GM19240 (cell line): ENCODE data around the gene SNX3.

Experiments used
- DNase-seq: peaks from one replicate; pipeline ENCODE4 v3.0.0; 2011; ENCODE audit warnings: low spot score; ENCODE audit not compliant: insufficient read length

Gene SNX3

DNA sequence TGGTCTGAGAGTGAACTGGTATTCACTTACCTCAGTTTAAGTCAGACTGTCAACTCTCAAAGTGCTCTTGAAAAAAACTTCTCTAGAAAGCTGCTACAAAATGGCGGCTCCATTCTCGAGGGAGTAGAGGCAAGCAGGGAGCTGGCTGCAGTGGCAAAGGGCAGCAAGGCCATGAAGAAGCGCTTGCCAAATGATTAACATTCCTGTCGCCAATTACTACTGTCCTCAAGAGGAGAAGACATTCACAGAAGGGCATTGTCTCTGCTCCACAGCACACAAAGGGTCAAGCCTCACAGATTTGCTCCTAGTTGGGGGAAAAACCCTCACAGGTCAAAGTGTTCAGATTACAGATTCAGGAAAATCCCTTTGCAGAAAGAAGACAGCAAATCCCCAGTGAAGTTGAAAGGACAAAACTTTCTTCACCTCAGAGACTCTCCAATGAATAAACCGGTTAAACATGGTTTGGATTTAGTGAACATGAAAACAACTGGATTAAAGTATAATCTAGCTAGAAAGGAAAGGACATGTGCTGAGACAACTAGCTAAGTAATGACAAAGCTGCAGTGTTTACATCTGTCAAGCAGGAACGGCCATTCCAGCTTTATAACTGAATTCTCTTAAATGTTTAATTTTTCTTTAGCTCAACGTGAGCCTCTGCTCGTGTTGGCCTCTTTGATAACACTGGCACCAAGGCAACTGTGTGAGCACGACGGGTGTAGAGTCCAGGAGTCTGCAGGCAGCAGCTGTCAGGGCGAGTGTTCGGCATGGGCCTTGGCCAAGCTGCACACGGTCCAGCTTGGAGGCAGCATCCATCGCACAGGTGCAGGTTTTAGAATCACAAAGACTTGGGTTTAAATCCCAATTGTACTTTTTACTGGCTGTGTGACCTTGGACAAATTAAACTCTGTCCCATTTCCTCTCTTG, 57.4 kb downstream of the SNX3 start:
- no peak for DNase-seq

DNA sequence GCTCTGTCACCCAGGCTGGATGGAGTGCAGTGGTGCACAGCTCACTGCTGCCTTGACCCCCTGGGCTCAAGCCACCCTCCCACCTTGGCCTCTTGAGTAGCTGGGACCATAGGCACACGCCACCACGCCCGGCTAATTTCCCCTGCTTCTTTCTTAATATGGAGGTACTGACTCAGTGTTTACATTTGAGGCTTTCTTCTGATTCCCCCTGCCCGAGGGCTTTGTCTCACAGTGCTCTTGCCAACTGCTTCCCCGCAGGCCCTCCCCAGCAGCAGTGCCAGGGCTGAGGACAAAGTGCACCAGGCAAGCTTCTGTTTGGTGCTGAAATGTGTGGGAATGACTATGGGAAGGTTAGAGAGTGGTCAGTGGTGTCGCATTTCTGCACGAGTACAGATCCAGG, 60.2 kb downstream of the SNX3 start:
- DNase-seq, result no peak

DNA sequence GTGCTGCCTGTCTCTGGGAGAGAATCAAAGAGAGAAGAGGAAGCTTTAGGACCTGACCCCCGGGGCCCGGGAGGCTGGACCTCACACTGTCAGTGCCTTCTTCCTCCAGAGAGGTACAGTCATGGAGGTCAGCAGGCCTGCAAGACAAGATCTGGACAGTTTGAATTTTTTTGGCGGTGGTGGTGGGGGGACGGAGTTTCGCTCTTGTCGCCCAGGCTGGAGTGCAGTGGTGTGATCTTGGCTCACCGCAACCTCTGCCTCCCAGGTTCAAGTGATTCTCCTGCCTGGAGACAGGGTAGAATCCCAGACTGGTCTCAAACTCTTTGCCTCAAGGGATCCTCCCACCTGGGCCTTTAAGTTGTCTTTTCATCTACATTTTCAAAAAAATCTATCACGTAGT, 60.7 kb downstream of the SNX3 start:
- no peak for DNase-seq

DNA sequence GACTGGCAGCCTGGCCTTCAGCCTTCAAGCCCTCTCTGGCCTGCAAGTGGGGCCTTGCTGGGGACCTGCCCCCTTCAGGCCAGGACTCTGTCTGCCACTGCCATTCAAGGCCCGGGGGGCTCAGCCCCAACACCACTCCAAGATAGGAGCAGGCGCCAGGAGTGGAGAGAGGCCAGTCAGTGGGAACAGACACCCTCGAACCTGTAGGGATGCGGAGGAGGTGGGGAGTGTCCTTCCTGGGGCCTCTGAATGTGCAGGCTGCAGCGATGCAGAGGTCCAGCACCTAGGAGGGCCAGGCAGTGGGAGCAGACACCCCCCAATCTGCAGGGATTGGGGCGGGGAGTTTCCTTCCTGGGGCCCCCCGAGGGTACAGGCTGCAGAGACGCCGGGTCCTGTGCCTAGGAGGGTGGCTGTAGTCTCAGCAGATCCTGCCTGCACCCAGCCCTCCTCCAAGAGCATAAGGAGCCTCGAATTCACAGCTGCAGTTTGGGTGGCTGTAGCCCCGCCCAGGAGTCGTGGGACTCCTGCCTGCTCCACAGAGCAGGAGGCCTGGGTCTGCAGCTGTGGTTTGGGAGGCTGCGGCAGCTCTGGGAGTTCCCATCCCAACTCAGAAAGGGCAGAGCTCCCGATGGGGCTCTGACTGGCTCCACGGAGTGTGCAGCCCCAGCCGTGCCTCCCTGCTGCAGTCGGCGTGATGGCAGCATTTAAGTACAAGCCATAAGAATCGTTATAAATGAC, 61.9 kb downstream of the SNX3 start:
- DNase-seq, result no peak

DNA sequence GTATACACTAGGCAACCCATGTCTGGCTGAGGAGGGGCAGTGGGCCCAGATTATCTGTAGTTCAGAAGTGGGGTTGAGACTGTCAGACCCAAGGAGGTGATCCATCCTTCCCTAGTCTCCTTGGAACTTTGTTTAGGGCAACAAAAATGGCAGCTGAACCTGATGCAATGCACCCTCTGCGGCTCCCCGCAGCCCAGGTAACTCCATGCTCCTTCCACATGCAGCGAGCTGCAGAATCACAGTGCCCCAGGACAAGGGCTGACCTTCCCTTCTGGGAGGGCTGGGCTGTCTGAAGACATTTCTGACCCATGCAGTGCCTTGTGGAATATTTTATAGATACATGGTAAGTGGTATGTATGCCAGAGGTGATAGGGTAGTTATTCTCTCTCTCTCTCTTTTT, 65.6 kb downstream of the SNX3 start:
- DNase-seq, result no peak

DNA sequence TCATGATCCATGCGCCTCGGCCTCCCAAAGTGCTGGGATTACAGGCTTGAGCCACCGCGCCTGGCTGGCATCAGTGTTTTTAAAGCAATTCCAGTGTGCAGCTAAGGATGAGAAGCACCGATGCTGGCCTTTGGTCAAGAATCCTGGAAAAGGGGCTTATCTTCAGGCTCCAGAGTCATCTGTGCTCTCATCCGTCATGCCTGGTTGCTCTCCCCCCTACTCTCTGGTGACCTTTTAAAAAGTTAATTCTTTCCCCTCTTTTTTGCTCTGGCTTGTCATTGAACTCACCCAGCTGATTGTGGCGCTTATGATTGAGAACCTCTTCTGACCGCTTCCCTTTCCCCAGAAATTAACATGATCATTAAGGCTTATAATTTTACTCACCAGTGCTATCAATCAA, 66.3 kb downstream of the SNX3 start:
- no peak for DNase-seq

DNA sequence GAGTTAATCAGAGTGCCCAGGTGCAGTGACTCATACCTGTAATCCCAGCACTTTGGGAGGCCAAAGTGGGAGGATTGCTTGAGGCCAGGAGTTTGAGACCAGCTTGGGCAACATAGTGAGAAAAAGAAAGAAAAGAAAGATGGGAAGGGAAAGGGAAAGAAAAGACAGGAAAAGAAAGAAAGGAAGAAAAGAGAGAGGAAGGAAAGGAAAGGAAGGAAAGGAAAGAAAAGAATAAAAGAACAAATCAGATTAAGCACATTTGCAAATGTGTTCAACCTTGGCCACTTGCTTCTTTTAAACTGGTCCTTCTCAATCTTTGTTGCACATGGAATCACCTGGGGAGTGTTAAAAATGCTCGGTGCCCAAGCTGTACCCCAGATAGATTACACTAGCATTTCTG, 67.0 kb downstream of the SNX3 start:
- DNase-seq, result no peak

DNA sequence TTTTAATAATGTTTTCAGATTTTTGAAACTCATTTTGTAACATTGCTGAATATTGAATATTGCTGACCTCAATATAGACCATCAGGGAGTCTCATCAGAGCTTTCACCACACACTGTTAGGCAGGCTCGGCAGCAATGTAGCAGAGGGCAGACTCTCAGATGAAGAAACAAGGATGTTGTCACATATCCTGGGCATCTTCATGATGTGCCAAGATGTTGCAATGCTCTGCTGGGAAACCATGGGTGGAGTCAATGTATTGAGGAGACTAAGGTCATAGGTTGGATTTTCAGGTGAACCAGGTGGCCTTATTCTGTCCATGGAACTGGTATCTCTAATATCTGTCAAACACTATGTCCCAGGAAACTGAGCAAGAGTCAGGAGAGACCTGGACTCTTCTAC, 67.7 kb downstream of the SNX3 start:
- no peak for DNase-seq

DNA sequence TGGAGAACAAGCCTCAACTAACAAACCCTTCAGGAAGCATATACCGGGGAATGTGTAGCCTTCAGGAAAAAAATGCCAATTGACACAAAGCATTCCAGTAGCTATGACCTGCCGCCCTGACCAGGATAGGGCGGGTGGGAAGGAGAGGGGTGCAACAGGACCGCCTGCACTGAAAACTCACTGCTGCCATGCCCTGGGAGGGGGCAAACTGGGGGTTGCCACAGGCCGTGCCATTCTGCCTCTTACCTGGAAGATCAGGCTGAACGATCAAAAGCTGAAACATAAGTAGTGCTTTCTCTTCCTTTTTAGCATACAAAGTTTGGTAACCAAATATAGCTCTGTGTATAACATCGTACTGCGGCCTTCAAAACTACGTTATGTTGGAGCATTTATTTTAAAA, 73.3 kb downstream of the SNX3 start:
- no peak for DNase-seq

DNA sequence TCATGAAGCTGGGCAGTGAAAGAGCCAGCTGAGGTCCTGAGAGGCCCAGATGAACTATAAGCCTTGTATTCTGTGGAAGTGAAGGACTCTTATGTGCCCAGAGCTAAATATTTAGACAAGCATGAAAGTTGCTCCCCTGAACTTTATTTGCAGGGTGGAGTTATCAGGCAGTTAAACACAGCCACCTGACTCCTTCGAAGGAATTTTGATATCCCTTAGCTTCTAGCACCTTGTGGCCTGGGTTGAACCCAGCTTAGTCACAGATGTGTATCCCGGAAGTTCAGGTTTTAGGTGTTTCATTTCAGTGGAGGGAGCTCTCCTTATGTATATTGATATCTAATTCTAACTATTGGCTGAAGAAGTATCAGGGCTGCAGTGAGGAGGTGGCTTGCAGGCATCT, 74.6 kb downstream of the SNX3 start:
- no peak for DNase-seq

DNA sequence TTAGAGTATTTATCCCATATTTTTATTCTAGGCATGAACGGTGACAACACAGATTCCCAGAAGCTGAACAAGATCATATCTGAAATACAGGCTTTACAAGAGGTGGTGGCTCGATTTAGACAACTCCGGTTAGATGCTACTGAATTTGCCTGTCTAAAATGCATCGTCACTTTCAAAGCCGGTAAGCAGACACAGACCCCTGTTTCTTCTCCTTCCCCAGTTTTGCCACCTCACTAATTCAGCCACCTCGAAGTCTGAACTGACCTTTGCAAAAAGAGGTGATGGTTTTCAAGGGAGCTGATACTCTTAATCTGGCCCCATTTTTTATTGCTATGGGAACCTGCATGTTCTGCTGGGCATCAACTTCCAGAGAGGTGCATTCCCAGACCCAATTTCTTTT, 80.1 kb downstream of the SNX3 start:
- no peak for DNase-seq

DNA sequence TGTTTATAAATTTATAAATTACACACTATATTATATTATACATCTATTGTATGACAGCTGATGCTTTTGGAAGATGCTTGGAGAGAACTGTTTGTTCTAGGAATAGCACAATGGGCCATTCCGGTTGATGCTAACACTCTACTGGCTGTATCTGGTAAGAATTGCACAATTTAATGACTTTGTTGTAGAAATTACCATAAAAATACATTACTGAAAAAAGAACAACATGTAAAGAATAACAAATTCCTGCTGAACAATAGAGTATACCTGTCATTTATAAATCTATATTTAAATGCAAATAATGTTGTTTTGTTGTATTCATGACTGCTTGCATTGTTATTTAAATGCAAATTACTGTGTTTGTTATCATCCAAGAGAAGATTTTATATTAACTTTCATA, 80.6 kb downstream of the SNX3 start:
- DNase-seq, result no peak

DNA sequence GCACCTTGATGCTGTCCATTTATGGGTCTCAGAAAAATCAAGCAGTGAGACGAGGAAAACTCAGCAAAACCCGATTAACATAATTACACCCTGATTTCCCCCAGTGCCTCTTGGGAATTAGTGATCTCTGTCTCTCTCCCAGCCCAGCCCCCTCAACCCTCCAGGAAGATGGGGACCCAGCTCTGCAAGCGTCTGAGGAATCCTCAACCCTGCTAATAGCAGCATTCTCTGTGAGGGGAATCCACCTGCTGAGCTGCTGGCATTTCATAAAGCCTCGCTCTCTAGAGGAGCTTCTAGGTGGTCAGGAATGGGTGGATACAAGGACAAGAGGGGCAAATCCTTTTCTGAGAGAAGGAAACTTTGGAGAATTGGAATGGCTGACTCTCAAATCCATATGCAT, 81.1 kb downstream of the SNX3 start:
- DNase-seq, result no peak

DNA sequence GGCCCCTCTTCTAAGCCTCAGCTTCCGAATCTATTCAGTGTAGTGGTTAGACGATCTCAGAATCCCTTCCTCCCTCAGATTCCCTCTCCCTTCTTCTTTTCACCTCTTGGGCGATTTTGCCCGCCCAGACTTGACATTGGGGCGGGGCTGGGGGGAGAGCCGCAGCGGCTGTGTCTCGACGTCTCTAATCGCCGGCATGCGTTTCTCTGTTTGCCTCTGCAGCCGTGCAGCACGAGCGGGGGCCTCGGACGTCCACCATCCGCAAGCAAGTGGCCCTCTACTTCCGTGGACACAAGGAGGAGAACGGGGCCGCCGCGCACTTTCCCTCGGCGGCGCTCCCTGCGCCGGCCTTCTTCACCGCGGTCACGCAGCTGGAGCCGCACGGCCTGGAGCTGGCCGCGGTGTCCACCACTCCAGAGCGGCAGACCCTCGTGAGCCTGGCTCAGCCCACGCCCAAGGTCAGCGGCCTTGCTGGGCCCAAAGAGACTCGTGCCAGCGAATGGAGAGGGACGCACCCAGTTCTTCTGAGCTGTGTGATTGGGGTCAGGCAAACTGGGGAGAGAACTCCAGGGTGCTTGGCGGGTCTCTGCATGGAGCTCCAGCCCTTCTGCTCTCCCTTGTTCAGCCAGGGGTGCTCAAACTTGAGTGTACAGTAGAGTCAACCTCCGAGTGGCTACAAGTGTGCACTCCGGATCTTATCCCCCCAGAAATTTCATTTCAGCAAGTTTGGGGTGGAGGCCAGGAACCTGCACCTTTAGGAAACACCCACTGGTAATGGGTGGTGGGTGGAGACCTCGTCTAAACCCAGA, 84.4 kb downstream of the SNX3 start:
- no peak for DNase-seq

DNA sequence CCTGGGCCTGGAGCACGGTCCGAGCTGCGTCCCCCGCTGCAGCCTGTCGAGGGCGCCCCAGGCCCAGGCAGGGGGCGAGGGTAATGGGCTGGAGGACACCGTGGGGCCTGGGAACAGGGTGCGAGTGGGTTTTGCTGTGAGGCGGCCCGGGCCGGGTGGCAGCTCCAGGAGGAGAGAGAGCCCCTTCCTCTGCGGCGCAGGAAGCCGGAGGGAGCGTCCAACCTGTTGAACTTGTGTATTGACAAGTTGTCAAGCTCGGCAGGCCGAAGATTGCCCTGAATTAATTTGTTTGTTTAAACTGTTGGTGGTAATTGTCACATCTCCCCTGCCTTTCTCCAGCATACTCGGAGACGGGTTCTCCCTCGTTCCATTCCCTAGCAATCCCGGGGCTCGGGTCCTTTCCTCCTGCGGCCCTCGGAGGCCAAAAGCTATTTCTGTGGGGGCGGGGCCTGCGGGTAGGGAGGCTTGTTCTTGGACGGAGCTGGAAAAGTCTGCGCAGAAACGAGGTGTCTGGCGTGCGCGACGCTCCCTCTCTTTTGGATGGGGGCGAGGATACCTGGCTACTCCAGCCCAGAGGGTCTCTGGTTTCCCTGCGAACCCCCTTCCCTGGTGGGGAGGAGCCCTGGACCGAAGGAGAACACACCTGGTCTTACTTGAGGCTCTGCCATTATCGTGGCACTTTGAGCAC, 85.1 kb downstream of the SNX3 start:
- no peak for DNase-seq

DNA sequence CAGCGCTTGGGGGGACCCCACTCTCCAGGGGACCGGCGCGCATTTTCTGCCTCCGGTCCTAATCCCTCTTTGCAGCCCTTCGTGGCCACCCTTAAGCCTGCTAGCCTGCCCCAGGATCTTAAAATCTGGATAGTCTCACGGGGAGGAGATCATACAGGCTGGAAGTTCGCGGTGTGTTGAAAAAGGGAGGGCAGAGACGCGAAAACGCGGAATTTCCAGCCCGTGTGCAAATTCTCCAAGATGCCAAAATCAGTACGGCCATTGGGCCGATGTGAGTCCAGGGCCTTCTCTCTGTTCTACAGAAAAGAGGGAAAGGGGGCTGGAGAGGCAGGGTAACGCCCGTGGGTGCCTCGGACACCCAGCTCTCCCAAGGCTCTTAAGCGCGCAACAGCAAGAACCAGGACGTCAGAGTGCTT, 85.7 kb downstream of the SNX3 start:
- DNase-seq, result no peak

DNA sequence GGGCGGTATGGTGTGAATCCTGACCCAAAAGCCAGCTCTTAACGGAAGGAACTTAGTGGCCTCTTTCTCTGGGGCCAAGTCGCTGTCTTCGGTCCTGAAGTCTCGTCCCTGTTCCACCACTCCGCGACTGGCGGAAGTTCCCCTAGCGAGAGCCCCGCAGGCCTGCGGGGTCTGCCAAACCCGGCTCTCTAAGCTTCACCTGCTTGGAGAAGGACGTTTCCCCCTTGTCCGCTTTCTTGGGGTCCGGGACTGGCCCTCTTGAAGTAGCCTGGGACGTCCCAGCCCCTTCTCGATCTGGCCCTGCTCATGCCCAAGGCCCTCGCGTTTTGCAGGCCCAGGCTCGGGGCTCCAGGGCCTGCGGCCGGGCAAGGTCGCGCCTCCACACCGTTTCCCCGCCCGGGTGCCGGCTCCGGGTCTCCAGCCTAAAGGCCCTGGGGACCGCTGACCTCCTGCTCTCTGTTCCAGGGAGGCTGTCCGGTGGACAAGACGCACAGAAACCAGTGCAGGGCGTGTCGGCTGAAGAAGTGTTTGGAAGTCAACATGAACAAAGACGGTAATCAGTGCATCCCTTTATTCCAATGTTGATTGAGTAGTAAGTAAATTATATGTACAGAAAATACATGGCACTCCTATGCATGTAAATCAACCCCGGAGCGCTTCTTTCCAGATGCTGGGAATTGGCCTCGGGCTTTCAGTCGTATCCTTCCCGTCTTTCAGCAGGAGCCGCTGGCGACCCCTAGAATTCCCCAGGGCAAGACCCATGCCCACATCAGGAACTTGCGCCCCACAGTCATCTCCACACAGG, 86.3 kb downstream of the SNX3 start:
- no peak for DNase-seq

DNA sequence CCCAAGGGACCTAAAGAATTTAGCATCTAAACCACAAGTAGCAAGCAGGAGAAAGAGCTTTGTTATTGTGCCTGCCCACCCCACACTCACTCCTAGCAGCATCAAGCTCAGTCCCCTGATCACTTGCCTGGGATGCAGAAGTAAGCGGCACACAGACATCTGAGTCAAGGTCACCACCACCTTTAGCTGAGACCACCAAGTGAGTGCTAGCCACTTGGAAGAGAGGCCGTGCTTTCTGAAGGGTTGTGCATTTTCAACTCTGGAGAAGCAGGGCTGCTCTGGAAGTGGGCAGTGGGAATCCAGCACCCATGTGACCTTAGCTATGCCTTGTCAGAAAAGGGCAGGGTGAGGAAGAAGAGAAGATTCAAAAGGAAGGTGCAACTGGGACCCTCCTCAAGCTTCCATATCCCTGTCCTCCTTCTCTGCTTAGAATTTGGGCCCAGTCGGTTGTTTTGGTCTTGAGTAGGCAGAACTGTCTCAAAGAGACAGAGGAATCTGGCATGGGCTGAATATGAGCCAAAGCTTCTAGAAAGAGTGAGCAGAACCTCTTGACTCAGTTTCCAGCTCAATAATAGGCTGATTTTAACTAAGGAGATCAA, 88.8 kb downstream of the SNX3 start:
- no peak for DNase-seq

DNA sequence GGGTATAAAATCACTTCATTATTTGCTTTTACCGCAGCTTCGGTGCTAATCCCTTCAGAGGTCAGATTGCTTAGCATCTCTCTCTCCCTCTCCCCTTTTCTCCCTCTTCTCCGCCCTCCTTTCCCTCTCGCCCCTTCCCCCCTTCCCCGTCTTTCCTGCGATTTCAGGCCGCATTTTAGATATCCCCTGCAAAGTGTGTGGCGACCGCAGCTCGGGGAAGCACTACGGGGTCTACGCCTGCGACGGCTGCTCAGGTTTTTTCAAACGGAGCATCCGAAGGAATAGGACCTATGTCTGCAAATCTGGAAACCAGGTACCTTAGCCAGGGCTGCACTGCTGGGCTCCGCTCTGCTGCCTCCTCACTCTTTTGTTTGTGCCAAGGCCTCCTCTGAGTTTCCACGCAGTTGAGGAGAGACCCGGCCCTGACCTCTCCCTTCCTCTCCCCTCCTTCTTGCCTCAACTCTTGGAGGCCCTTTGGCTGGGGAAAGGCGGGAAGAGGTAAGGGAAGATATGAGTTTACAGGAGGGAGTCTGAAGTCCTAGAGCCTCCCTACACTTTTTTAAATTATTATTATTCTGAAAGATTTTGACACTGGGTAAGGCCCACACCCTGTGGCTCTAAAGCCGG, 89.4 kb downstream of the SNX3 start:
- no peak for DNase-seq
